PC-3 (cell line): Measurements from ENCODE around the gene LRRC63.

Experiments used
- CTCF ChIP-seq: fragments of 300-600 bp; sonication (generic); conservative IDR thresholded peaks from 2 replicates; pipeline ENCODE4 v1.5.1; 2017; ENCODE audit warnings: antibody characterized with exemption, low read depth, mild to moderate bottlenecking, low read length
- EZH2 ChIP-seq: fragments of 300-600 bp; sonication (generic); IDR thresholded peaks from one replicate; pipeline ENCODE4 v1.6.1; 2017; ENCODE audit warnings: antibody characterized with exemption, mild to moderate bottlenecking, low read length; ENCODE audit not compliant: unreplicated experiment

- no peak for TF ChIP-seq CTCF
- no peak for TF ChIP-seq EZH2
These were observed 42.9 kb upstream of the LRRC63 start for GRCh38 chr13:46168783-46169182.
